GM12878 (cell line): ENCODE data around the gene GBP4. TPM values are rescaled to one million over a fixed set of nuclear protein-coding genes. Genes with fewer than 3 reads are reported as not detected.

Experiments used
- ATAC-seq: fragments of 200-7000 bp; cut with Tn5 transposase; 3 replicates; pipeline ENCODE4 v1.9.1; 2020; ENCODE audit warnings: mild to moderate bottlenecking, moderate library complexity
- BruUV-seq: library from RNA; stranded (reverse); fragments of 400-500 nt; replicated peaks from 2 replicates; lab custom pipeline; 2021; lab: Mats Ljungman, UMichigan
- CTCF ChIA-PET: fragments of 300-600 bp; sonication (Branson Sonifier 250); formaldehyde crosslinking; extraction: SDS; loops from one replicate; lab custom pipeline; 2021; ENCODE audit warnings: inconsistent platforms; lab: Yijun Ruan, JAX
- POLR2A ChIA-PET: fragments of 350-600 bp; formaldehyde crosslinking; extraction: SDS; loops from one replicate; lab custom pipeline; 2021; ENCODE audit warnings: inconsistent platforms; lab: Charles Lee
- RAD21 ChIA-PET: fragments of 300-600 bp; sonication (Branson Sonifier 250); formaldehyde crosslinking; loops from one replicate; lab custom pipeline; 2023; ENCODE audit warnings: antibody characterized with exemption; ENCODE audit not compliant: unreplicated experiment; lab: Charles Lee
- SMC1A ChIA-PET: fragments of 300-600 bp; sonication (Branson Sonifier 250); formaldehyde crosslinking; loops from one replicate; lab custom pipeline; 2023; ENCODE audit not compliant: unreplicated experiment, uncharacterized antibody; lab: Charles Lee
- DNase-seq: peaks from one replicate; pipeline ENCODE4 v3.0.0-alpha.2; 2011; ENCODE audit warnings: low read depth, low spot score
- FAIRE-seq: peaks from 3 replicates; lab custom pipeline; 2011; peaks lifted over from hg19 to GRCh38; lab: Jason Lieb, UNC
- H2AFZ ChIP-seq: 2 replicates; pipeline ENCODE4 v1.6.0; 2011; ENCODE audit warnings: low read depth, low read length, control low read depth; ENCODE audit not compliant: control insufficient read depth
- H3K27ac ChIP-seq: 2 replicates; pipeline ENCODE4 v1.5.1; 2011; ENCODE audit warnings: control low read depth; ENCODE audit not compliant: control insufficient read depth, insufficient read depth
- H3K27me3 ChIP-seq, 2 experiments: replicated peaks in 1 of 2; 2 replicates each; pipeline versions ENCODE4 v1.6.0 to v1.6.1; 2011; ENCODE audit warnings: low read length in 1 of 2; ENCODE audit not compliant: control insufficient read depth in 2 of 2, insufficient read depth in 2 of 2
- H3K36me3 ChIP-seq, 2 experiments: 2 replicates each; pipeline ENCODE4 v1.5.1; 2011; ENCODE audit warnings: low read length in 1 of 2; ENCODE audit not compliant: control insufficient read depth in 2 of 2, insufficient read depth in 2 of 2
- H3K4me1 ChIP-seq: 2 replicates; pipeline ENCODE4 v1.6.1; 2011; ENCODE audit warnings: mild to moderate bottlenecking, low read length, moderate library complexity, mixed read lengths; ENCODE audit not compliant: control insufficient read depth, insufficient read depth
- H3K4me2 ChIP-seq: 2 replicates; pipeline ENCODE4 v1.6.0; 2011; ENCODE audit warnings: control low read depth; ENCODE audit not compliant: control insufficient read depth, insufficient read depth
- H3K4me3 ChIP-seq: fragments of 200-600 bp; sonication (generic); 2 replicates; pipeline ENCODE4 v1.5.1; 2016
- H3K79me2 ChIP-seq: 2 replicates; pipeline ENCODE4 v1.6.0; 2011; ENCODE audit warnings: low read length; ENCODE audit not compliant: control insufficient read depth, insufficient read depth
- H3K9ac ChIP-seq: 2 replicates; pipeline ENCODE4 v1.8.0; 2011; ENCODE audit warnings: low read length, control low read depth, mixed read lengths; ENCODE audit not compliant: control insufficient read depth, insufficient read depth
- H3K9me3 ChIP-seq: replicated peaks from 3 replicates; pipeline ENCODE4 v1.5.1; 2011; ENCODE audit warnings: mild to moderate bottlenecking, low read length; ENCODE audit not compliant: control insufficient read depth, insufficient read depth
- H4K20me1 ChIP-seq: 2 replicates; pipeline ENCODE4 v1.6.0; 2011; ENCODE audit not compliant: control insufficient read depth, insufficient read depth
- CHD1 ChIP-seq: IDR thresholded peaks from 2 replicates; pipeline ENCODE4 v1.6.1; 2012; ENCODE audit warnings: low read depth, low read length, improper control_type of control experiment
- IKZF1 ChIP-seq: fragments of 450-650 bp; conservative IDR thresholded peaks from 2 replicates; pipeline ENCODE4 v1.6.1; 2017; ENCODE audit warnings: antibody characterized with exemption, mild to moderate bottlenecking
- MAX ChIP-seq: IDR thresholded peaks from 2 replicates; pipeline ENCODE4 v1.6.1; 2012; ENCODE audit warnings: low read depth, low read length, improper control_type of control experiment
- MYB ChIP-seq: fragments of 150-350 bp; IDR thresholded peaks from 2 replicates; pipeline ENCODE4 v1.6.1; 2014; ENCODE audit warnings: mild to moderate bottlenecking, low read depth, low read length, borderline replicate concordance
- NBN ChIP-seq: fragments of 450-650 bp; IDR thresholded peaks from 2 replicates; pipeline ENCODE4 v1.6.1; 2016
- NFXL1 ChIP-seq: fragments of 450-650 bp; IDR thresholded peaks from 2 replicates; pipeline ENCODE4 v1.6.1; 2017; ENCODE audit warnings: antibody characterized with exemption, mild to moderate bottlenecking, borderline replicate concordance
- RUNX3 ChIP-seq: IDR thresholded peaks from 2 replicates; pipeline ENCODE4 v1.6.1; 2012; ENCODE audit warnings: low read length, inconsistent platforms
- SREBF2 ChIP-seq: IDR thresholded peaks from 2 replicates; pipeline ENCODE4 v1.6.1; 2012; ENCODE audit warnings: mild to moderate bottlenecking, low read length
- YY1 ChIP-seq: IDR thresholded peaks from 2 replicates; pipeline ENCODE4 v1.6.1; 2011; ENCODE audit warnings: low read depth, mild to moderate bottlenecking, low read length
- ZNF274 ChIP-seq: IDR thresholded peaks from one replicate; pipeline ENCODE4 v1.8.0; 2011; ENCODE audit not compliant: insufficient read length, insufficient read depth
- ZNF384 ChIP-seq: IDR thresholded peaks from 2 replicates; pipeline ENCODE4 v1.6.1; 2012; ENCODE audit warnings: low read depth, mild to moderate bottlenecking, low read length, improper control_type of control experiment, borderline replicate concordance
- WGBS: methylation state at CpG from one replicate; pipeline ENCODE4 v1.1.6; 2016; ENCODE audit warnings: low lambda C conversion rate; ENCODE audit not compliant: insufficient replicate concordance, insufficient coverage; ENCODE audit errors: missing lambda C conversion rate; 5-methylcytosine and 5-hydroxymethylcytosine counted together
- in situ Hi-C: fragments of 300-500 bp; cut with MboI; formaldehyde crosslinking; loops from 9 replicates; pipeline ENCODE4 v1.14.3; 2018; ENCODE audit warnings: mixed read lengths
- intact Hi-C: fragments of 100-400 bp; cut with micrococcal nuclease; formaldehyde crosslinking; loops from one replicate; pipeline ENCODE4 v1.14.2; 2022; ENCODE audit not compliant: unreplicated experiment
- polyA plus RNA-seq, 11 experiments: library from polyadenylated mRNA; depleted of rRNA in 4 of 11; unstranded in 6 of 11; stranded (reverse) in 5 of 11; fragments of >200 nt; fragmentation: Nextera tagmentation in 4 of 11; fragmentation: Illumina TruSeq in 1 of 11; extraction: Ambion mirVana in 4 of 11; extraction: Trizol in 1 of 11; gene quantifications; 1 replicate in 1 of 11; 2 replicates in 10 of 11; pipeline versions ENCODE4 v1.2.1 to v1.2.3, GENCODE V29; 2011 to 2016; ENCODE audit warnings: inconsistent platforms in 2 of 11, missing spikeins in 2 of 11, low read depth in 1 of 11
- total RNA-seq, 4 experiments: library from RNA; depleted of rRNA in 3 of 4; stranded (reverse); fragments of >200 nt in 3 of 4; fragmentation: Illumina TruSeq in 1 of 4; extraction: Trizol in 1 of 4; gene quantifications; 2 replicates each; pipeline versions ENCODE4 v1.2.1 to v1.2.3, GENCODE V29; 2013 to 2021
- TF ChIP-seq, protein P1 (sequence below): IDR thresholded peaks from 2 replicates; pipeline ENCODE4 v1.6.1; 2012; ENCODE audit warnings: low read length, inconsistent platforms

Gene GBP4
- total and polyA plus RNA-seq, 10 of the 15 experiments (the other 5 are each of a cell fraction or from before 2014, with no cell fraction given) = 2.4 to 41.9 (median 3.5) TPM

DNA sequence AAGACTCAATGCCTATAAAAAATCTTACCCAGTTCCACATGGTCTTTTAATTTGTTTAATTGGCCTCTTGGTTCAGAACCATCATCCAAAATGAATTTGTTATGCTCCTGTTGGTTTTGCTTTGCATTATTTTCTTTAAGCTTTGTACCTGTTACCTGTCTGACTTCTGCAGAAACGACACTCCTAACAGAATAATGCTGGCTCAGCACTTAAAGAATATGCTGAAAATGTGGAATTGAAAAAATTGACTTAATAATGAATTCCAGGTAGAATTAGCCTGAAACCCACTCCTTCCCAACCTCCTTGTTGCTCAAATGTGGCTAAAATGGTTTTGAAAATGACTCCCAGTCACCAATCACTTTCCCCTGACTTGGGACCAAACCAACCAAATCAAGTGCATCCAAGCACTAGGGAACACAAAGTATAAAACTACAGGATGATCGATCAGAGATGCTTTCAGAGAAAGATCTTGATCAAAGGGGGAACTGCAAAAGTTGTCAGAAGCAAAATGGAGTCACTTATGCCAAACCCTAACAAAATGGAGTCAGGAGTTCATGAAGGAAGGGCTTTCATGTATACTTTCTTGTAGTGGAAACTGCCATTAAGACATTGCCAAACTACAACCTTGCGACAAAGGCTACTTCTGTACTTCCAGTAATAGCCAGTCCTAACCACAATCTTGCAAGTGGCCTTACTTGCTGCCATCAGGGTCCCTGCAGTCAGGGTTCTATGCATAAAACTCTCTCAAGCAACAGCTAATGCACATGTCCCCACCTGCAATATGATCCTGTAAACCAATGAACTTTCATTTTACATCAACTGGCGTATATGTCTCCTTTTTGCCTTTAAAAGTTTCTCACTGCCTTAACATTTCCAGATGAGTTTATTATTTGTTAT, 28.3 kb downstream of the GBP4 start:
- DNase-seq (no peak), FAIRE-seq (no peak), ATAC-seq (no peak)
- WGBS = 34% methylated on average over 4 of the region's 4 CpGs
- ChIA-PET POLR2A (no interaction called here), RAD21 (no interaction called here), SMC1A (interaction anchor here (1.3 kb wide), 1 partner anchor 22 kb away, joined by 3 read pairs; no protein-coding TSS in a partner anchor), CTCF (no interaction called here)
- Histone ChIP-seq H3K4me3 (no peak overlapping the region), H3K27me3 (no peaks in the 10 kb centered on the region), H3K79me2 (no peaks in the 10 kb centered on the region), H3K27ac (no peak overlapping the region), H4K20me1 (no peaks in the 10 kb centered on the region), H3K9me3 (no peaks in the 10 kb centered on the region), H3K4me2 (no peak overlapping the region), H3K36me3 (no peaks in the 10 kb centered on the region), H2AFZ (no peak overlapping the region), H3K9ac (no peak overlapping the region), H3K4me1 (no peaks in the 10 kb centered on the region)
- in situ Hi-C loops = no loop called here
- no TSS peak for BruUV-seq
- TF ChIP-seq SREBF2 (no peak), RUNX3 (0 out of 2 replicates have a peak, but pooled peaks have one; percentile 4), YY1 (peak; percentile 42; the same call in 1 of the 2 replicates)
- intact Hi-C loops = no loop called here

DNA sequence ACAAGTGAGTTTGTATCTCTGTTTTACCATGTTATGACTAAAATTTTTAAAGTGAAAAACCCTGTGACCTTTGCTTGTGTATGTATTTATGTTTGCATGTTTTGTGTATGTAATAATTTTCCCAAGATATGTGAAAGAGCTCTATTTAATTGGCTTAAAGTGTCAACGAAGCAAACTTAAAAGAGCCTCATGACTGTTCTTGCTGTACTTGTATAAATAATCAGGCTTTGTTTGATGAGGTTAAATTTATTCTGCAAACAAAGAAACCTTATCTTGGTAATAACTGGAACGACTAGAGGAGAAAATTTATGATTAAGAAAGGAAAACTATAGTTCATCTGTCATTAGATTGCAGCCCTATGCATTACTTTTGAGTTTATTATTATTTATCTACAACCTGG, 29.6 kb downstream of the GBP4 start:
- TF ChIP-seq ZNF274 (no peak), NBN (no peak), ZNF384 (no peak), NFXL1 (no peak), MAX (no peak), MYB (no peak), IKZF1 (no peak), CHD1 (no peak)
- TF ChIP-seq, protein P1, sequence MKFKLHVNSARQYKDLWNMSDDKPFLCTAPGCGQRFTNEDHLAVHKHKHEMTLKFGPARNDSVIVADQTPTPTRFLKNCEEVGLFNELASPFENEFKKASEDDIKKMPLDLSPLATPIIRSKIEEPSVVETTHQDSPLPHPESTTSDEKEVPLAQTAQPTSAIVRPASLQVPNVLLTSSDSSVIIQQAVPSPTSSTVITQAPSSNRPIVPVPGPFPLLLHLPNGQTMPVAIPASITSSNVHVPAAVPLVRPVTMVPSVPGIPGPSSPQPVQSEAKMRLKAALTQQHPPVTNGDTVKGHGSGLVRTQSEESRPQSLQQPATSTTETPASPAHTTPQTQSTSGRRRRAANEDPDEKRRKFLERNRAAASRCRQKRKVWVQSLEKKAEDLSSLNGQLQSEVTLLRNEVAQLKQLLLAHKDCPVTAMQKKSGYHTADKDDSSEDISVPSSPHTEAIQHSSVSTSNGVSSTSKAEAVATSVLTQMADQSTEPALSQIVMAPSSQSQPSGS = no peak
- Histone ChIP-seq H3K27me3 (no peaks in the 10 kb centered on the region), H3K36me3 (no peaks in the 10 kb centered on the region), H3K9me3 (no peaks in the 10 kb centered on the region), H3K4me3 (no peak overlapping the region), H3K4me1 (no peaks in the 10 kb centered on the region), H3K27ac (no peak overlapping the region), H3K9ac (no peak overlapping the region), H3K79me2 (no peaks in the 10 kb centered on the region), H4K20me1 (no peaks in the 10 kb centered on the region), H3K4me2 (no peak overlapping the region), H2AFZ (no peak overlapping the region)
- no peak for DNase-seq
- intact Hi-C loops = no loop called here
- no peak for ATAC-seq
- no peak for FAIRE-seq
- RAD21 ChIA-PET = no interaction called here
- in situ Hi-C loops = no loop called here
- POLR2A ChIA-PET = no interaction called here
- SMC1A ChIA-PET = interaction anchor here (0.8 to 1.3 kb wide), 3 partner anchors 20 to 111 kb away, joined by 3 read pairs; no protein-coding TSS in a partner anchor
- BruUV-seq = no TSS peak
- WGBS = 72% methylated on average over 2 of the region's 2 CpGs
- CTCF ChIA-PET = interaction anchor here (0.9 kb wide), 1 partner anchor 16 kb away, joined by 3 read pairs; no protein-coding TSS in a partner anchor
